Lower leg skin (tissue), 3 donors: ENCODE data around the gene GPN2.

Source experiments
- POLR2A ChIP-seq, 2 donors: fragments of 450-650 bp; IDR thresholded peaks; one replicate each; pipeline ENCODE4 v1.6.1; 2016 to 2017; ENCODE audit warnings: antibody characterized with exemption in 2 of 2, mild to moderate bottlenecking in 1 of 2, moderate library complexity in 1 of 2
- TF ChIP-seq, protein P1 (sequence below), 3 donors: fragments of 450-650 bp; IDR thresholded peaks; one replicate each; pipeline ENCODE4 v1.5.1; 2016; ENCODE audit warnings: antibody characterized with exemption in 3 of 3, mild to moderate bottlenecking in 3 of 3, moderate library complexity in 2 of 3

DNA sequence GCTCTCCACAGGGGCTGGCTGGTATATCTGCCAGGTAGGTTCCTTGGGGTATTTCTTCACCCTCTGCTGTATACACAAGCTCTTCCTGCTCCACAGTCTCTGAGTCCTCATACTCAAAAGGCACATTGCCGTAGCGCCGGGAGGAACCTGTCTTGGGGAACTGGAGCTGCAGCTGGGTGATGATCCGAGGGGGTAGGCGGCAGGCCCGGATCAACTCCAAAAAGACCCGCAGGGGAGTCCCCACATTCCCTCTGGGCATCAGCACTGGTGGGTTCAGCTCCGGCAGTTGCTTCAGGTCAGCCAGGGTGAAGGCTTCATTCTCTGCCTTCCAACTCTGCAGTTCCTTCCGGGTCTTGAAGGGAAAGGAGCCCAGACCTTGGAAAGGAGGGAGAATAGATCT is 7.3 kb upstream of the GPN2 start:
- TF ChIP-seq, protein P1, sequence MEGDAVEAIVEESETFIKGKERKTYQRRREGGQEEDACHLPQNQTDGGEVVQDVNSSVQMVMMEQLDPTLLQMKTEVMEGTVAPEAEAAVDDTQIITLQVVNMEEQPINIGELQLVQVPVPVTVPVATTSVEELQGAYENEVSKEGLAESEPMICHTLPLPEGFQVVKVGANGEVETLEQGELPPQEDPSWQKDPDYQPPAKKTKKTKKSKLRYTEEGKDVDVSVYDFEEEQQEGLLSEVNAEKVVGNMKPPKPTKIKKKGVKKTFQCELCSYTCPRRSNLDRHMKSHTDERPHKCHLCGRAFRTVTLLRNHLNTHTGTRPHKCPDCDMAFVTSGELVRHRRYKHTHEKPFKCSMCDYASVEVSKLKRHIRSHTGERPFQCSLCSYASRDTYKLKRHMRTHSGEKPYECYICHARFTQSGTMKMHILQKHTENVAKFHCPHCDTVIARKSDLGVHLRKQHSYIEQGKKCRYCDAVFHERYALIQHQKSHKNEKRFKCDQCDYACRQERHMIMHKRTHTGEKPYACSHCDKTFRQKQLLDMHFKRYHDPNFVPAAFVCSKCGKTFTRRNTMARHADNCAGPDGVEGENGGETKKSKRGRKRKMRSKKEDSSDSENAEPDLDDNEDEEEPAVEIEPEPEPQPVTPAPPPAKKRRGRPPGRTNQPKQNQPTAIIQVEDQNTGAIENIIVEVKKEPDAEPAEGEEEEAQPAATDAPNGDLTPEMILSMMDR (IDR thresholded peaks at IDR 0.05): no peak
- no peak for TF ChIP-seq POLR2A (IDR thresholded peaks at IDR 0.05)
